A673 (cell line): ENCODE measurements around the gene ZNF667. TPM values are rescaled to one million over a fixed set of nuclear protein-coding genes. Genes with fewer than 3 reads are reported as not detected.
A peak's percentile ranks its signal among the peaks of the same experiment; 100 is the strongest.

Source experiments
- BruUV-seq: library from RNA; stranded (reverse); fragments of 400-500 nt; replicated peaks from 2 replicates; lab custom pipeline; 2021; lab: Mats Ljungman, UMichigan
- CTCF ChIA-PET: fragments of 300-600 bp; sonication (Branson Sonifier 250); formaldehyde crosslinking; loops from one replicate; lab custom pipeline; 2022; ENCODE audit warnings: antibody characterized with exemption; lab: Charles Lee
- POLR2A ChIA-PET: fragments of 300-600 bp; sonication (Branson Sonifier 250); formaldehyde crosslinking; loops from one replicate; lab custom pipeline; 2022; ENCODE audit warnings: antibody characterized with exemption; ENCODE audit not compliant: low non-redundant PET; lab: Charles Lee
- DNase-seq: peaks from one replicate; pipeline ENCODE4 v3.0.0-alpha.2; 2015; ENCODE audit warnings: low spot score
- H3K27ac ChIP-seq: fragments of 200-600 bp; sonication (generic); 2 replicates; pipeline ENCODE4 v1.5.1; 2016; ENCODE audit warnings: mixed run types, low read depth, mild to moderate bottlenecking, mixed read lengths, antibody characterized with exemption, low read length; ENCODE audit not compliant: poor library complexity, severe bottlenecking
- H3K27me3 ChIP-seq: fragments of 200-600 bp; sonication (generic); replicated peaks from 2 replicates; pipeline ENCODE4 v1.6.1; 2017; ENCODE audit warnings: mixed run types, low read depth, mild to moderate bottlenecking, mixed read lengths, antibody characterized with exemption, low read length; ENCODE audit not compliant: insufficient read depth, poor library complexity
- H3K36me3 ChIP-seq: fragments of 200-600 bp; sonication (generic); 2 replicates; pipeline ENCODE4 v1.6.1; 2016; ENCODE audit warnings: mixed run types, mild to moderate bottlenecking, mixed read lengths, antibody characterized with exemption, low read length; ENCODE audit not compliant: insufficient read depth, poor library complexity, severe bottlenecking
- H3K4me1 ChIP-seq: fragments of 200-600 bp; sonication (generic); 2 replicates; pipeline ENCODE4 v1.6.1; 2017; ENCODE audit warnings: mixed run types, mild to moderate bottlenecking, mixed read lengths, antibody characterized with exemption, low read length; ENCODE audit not compliant: insufficient read depth, poor library complexity, severe bottlenecking
- H3K4me3 ChIP-seq: fragments of 200-600 bp; sonication (generic); 2 replicates; pipeline ENCODE4 v1.5.1; 2016; ENCODE audit warnings: low read depth, mixed run types, mild to moderate bottlenecking, mixed read lengths, low read length; ENCODE audit not compliant: poor library complexity, severe bottlenecking
- H3K9me3 ChIP-seq: fragments of 200-600 bp; sonication (generic); 2 replicates; pipeline ENCODE4 v1.6.1; 2016; ENCODE audit warnings: mixed run types, low read depth, mild to moderate bottlenecking, mixed read lengths, antibody characterized with exemption, low read length; ENCODE audit not compliant: poor library complexity, severe bottlenecking
- CTCF ChIP-seq: fragments of 300-800, 200-600 bp; sonication (generic); conservative IDR thresholded peaks from 2 replicates; pipeline ENCODE4 v1.5.1; 2017; ENCODE audit warnings: low read depth, mild to moderate bottlenecking, antibody characterized with exemption, low read length, moderate library complexity, mixed read lengths
- EZH2 ChIP-seq: fragments of 200-600 bp; sonication (generic); IDR thresholded peaks from 2 replicates; pipeline ENCODE4 v1.6.1; 2017; ENCODE audit warnings: borderline replicate concordance, low read depth, mild to moderate bottlenecking, mixed read lengths, antibody characterized with exemption, low read length; ENCODE audit not compliant: poor library complexity, severe bottlenecking
- intact Hi-C: fragments of 100-400 bp; cut with micrococcal nuclease; formaldehyde crosslinking; loops from one replicate; pipeline ENCODE4 v1.10.0; 2022; ENCODE audit not compliant: unreplicated experiment
- total RNA-seq: library from RNA; stranded (reverse); gene quantifications from 2 replicates; pipeline ENCODE4 v1.2.3, GENCODE V29; 2021

Gene ZNF667
- total RNA-seq, 1 experiment from 2014 or later: 3.9 TPM

- Histone ChIP-seq H3K36me3 (no peaks in the 10 kb centered on the region), H3K4me3 (peak overlapping the region; percentile 47), H3K27me3 (no peaks in the 10 kb centered on the region), H3K27ac (peak overlapping the region; percentile 30), H3K9me3 (peaks cover 9% of the 10 kb centered on the region), H3K4me1 (no peaks in the 10 kb centered on the region)
- intact Hi-C loops: no loop called here
- peak; percentile 84 for DNase-seq
- POLR2A ChIA-PET: no interaction called here
- BruUV-seq: no TSS peak
- CTCF ChIA-PET: no interaction called here
- TF ChIP-seq CTCF (no peak), EZH2 (no peak)
Measured at GRCh38 chr19:56477429-56478338, 539 bp upstream of the ZNF667 start.

- H3K27me3 ChIP-seq: no peaks in the 10 kb centered on the region
- no TSS peak for BruUV-seq
- H3K4me1 ChIP-seq: no peaks in the 10 kb centered on the region
- CTCF ChIA-PET: no interaction called here
- no peak overlapping the region for H3K27ac ChIP-seq
- TF ChIP-seq EZH2 (no peak), CTCF (no peak)
- POLR2A ChIA-PET: no interaction called here
- intact Hi-C loops: no loop called here
- H3K9me3 ChIP-seq: peaks cover 17% of the 10 kb centered on the region
- H3K4me3 ChIP-seq: no peak overlapping the region
- no peaks in the 10 kb centered on the region for H3K36me3 ChIP-seq
- no peak for DNase-seq
Measured at GRCh38 chr19:56476093-56476492, 1.1 kb downstream of the ZNF667 start.

- DNase-seq: no peak
- intact Hi-C loops: no loop called here
- BruUV-seq: no TSS peak
- Histone ChIP-seq H3K9me3 (peaks cover 18% of the 10 kb centered on the region), H3K27me3 (no peaks in the 10 kb centered on the region), H3K36me3 (no peaks in the 10 kb centered on the region), H3K27ac (no peak overlapping the region), H3K4me3 (no peak overlapping the region), H3K4me1 (no peaks in the 10 kb centered on the region)
- ChIA-PET CTCF (no interaction called here), POLR2A (no interaction called here)
- TF ChIP-seq EZH2 (no peak), CTCF (no peak)
Measured at GRCh38 chr19:56474308-56474707, 2.8 kb downstream of the ZNF667 start.
